ENCODE results near the gene KMT2B. TPM values are rescaled to one million over a fixed set of nuclear protein-coding genes. Genes with fewer than 3 reads are reported as not detected.

KMT2B gene
- total RNA-seq, 2 experiments from 2014 or later: 62.0 to 65.8 TPM

GRCh38 chr19:35784503-35785338 lies 66.9 kb downstream of the KMT2B start:
- no peaks in the 10 kb centered on the region for H3K27me3 Mint-ChIP-seq (ENCODE audit: low read depth)
- intact Hi-C loops (cut with micrococcal nuclease): no loop called here

GRCh38 chr19:35785339-35785627 lies 67.5 kb downstream of the KMT2B start:
- H3K36me3 Mint-ChIP-seq (ENCODE audit: low read depth): peaks cover 6% of the 10 kb centered on the region
- no peak for DNase-seq
- no peaks in the 10 kb centered on the region for H3K27me3 Mint-ChIP-seq (ENCODE audit: low read depth)
- H3K27ac Mint-ChIP-seq: no peak overlapping the region
- CTCF ChIA-PET: no interaction called here
- no peak overlapping the region for H3K4me3 Mint-ChIP-seq
- H3K9me3 Mint-ChIP-seq: no peaks in the 10 kb centered on the region
- no peaks in the 10 kb centered on the region for H3K4me1 Mint-ChIP-seq (ENCODE audit: low read depth)
- intact Hi-C loops (cut with micrococcal nuclease): no loop called here

More at GRCh38 chr19:35784503-35785338, 66.9 kb downstream of the KMT2B start:
- no peaks in the 10 kb centered on the region for H3K9me3 Mint-ChIP-seq
- CTCF ChIA-PET: no interaction called here
- no peak overlapping the region for H3K27ac Mint-ChIP-seq
- peaks cover 6% of the 10 kb centered on the region for H3K36me3 Mint-ChIP-seq (ENCODE audit: low read depth)
- DNase-seq: no peak
- no peak overlapping the region for H3K4me3 Mint-ChIP-seq
- no peaks in the 10 kb centered on the region for H3K4me1 Mint-ChIP-seq (ENCODE audit: low read depth)

- intact Hi-C loops (cut with micrococcal nuclease): no loop called here
- no peak overlapping the region for H3K27ac Mint-ChIP-seq
These were observed 68.7 kb downstream of the KMT2B start for GRCh38 chr19:35786299-35787160.

GRCh38 chr19:35787227-35787799 lies 69.5 kb downstream of the KMT2B start:
- no peak overlapping the region for H3K27ac Mint-ChIP-seq
- H3K9me3 Mint-ChIP-seq: no peaks in the 10 kb centered on the region
- CTCF ChIA-PET: no interaction called here
- no peaks in the 10 kb centered on the region for H3K36me3 Mint-ChIP-seq (ENCODE audit: low read depth)
- no peak overlapping the region for H3K4me3 Mint-ChIP-seq
- intact Hi-C loops (cut with micrococcal nuclease): no loop called here
- no peaks in the 10 kb centered on the region for H3K27me3 Mint-ChIP-seq (ENCODE audit: low read depth)
- no peaks in the 10 kb centered on the region for H3K4me1 Mint-ChIP-seq (ENCODE audit: low read depth)
- no peak for DNase-seq

More at GRCh38 chr19:35786299-35787160, 68.7 kb downstream of the KMT2B start:
- H3K4me1 Mint-ChIP-seq (ENCODE audit: low read depth): no peaks in the 10 kb centered on the region
- H3K9me3 Mint-ChIP-seq: no peaks in the 10 kb centered on the region
- peaks cover under 1% of the 10 kb centered on the region for H3K36me3 Mint-ChIP-seq (ENCODE audit: low read depth)
- no peak overlapping the region for H3K4me3 Mint-ChIP-seq
- CTCF ChIA-PET: no interaction called here
- no peak for DNase-seq
- no peaks in the 10 kb centered on the region for H3K27me3 Mint-ChIP-seq (ENCODE audit: low read depth)

Other genes with a start within 250 kb of the KMT2B start
- not detected for gene KRTDAP, start 227.5 kb upstream of the KMT2B start, total RNA-seq
- gene DMKN, start 204.4 kb upstream of the KMT2B start, total RNA-seq: 1 to 10 TPM in 1 of 2 experiments, under 1 TPM in 1; 0.86 to 1.7 TPM
- gene SBSN, start 189.7 kb upstream of the KMT2B start, total RNA-seq: not detected
- not detected for gene GAPDHS, start 184.5 kb upstream of the KMT2B start, total RNA-seq
- 10 to 100 TPM; 63.1 to 63.4 TPM for gene TMEM147, start 172.4 kb upstream of the KMT2B start, total RNA-seq
- gene ATP4A, start 154.3 kb upstream of the KMT2B start, total RNA-seq: not detected
- not detected for gene PMIS2, start 131.8 kb upstream of the KMT2B start, total RNA-seq
- 10 to 100 TPM; 40.4 to 42.5 TPM for gene HAUS5, start 105.3 kb upstream of the KMT2B start, total RNA-seq
- gene RBM42, start 89.0 kb upstream of the KMT2B start, total RNA-seq: 10 to 100 TPM; 64.2 to 66.2 TPM
- gene ETV2, start 76.3 kb upstream of the KMT2B start, total RNA-seq: under 1 TPM; 0.52 to 0.84 TPM
- gene COX6B1, start 69.7 kb upstream of the KMT2B start, total RNA-seq: 100 to 1,000 TPM; 499 to 512 TPM
- under 1 TPM in 1 of 2 experiments, not detected in 1; 0.21 TPM for gene UPK1A, start 51.5 kb upstream of the KMT2B start, total RNA-seq
- gene ZBTB32, start 13.4 kb upstream of the KMT2B start, total RNA-seq: 100 to 1,000 TPM; 174 to 181 TPM
- gene IGFLR1, start 24.4 kb downstream of the KMT2B start, total RNA-seq: 10 to 100 TPM; 51.0 to 52.8 TPM
- 10 to 100 TPM; 41.8 to 44.2 TPM for gene U2AF1L4, start 27.4 kb downstream of the KMT2B start, total RNA-seq
- gene PSENEN, start 27.6 kb downstream of the KMT2B start, total RNA-seq: 10 to 100 TPM; 32.4 to 37.7 TPM
- gene LIN37, start 30.6 kb downstream of the KMT2B start, total RNA-seq: 1 to 10 TPM; 5.7 to 9.7 TPM
- under 1 TPM; 0.40 to 0.55 TPM for gene HSPB6, start 39.0 kb downstream of the KMT2B start, total RNA-seq
- gene PROSER3, start 40.2 kb downstream of the KMT2B start, total RNA-seq: 10 to 100 TPM; 45.3 to 47.4 TPM
- gene ARHGAP33, start 57.6 kb downstream of the KMT2B start, total RNA-seq: 10 to 100 TPM; 49.5 to 61.6 TPM
- gene PRODH2, start 94.8 kb downstream of the KMT2B start, total RNA-seq: not detected
- gene NPHS1, start 134.5 kb downstream of the KMT2B start, total RNA-seq: under 1 TPM in 1 of 2 experiments, not detected in 1; 0.05 TPM
- 1 to 10 TPM; 1.0 to 1.1 TPM for gene KIRREL2, start 138.9 kb downstream of the KMT2B start, total RNA-seq
- gene APLP1, start 150.6 kb downstream of the KMT2B start, total RNA-seq: 1 to 10 TPM in 1 of 2 experiments, under 1 TPM in 1; 0.79 to 1.2 TPM
- 10 to 100 TPM; 56.2 to 56.4 TPM for gene NFKBID, start 182.5 kb downstream of the KMT2B start, total RNA-seq
- 10 to 100 TPM; 11.7 to 14.5 TPM for gene HCST, start 184.5 kb downstream of the KMT2B start, total RNA-seq
- not detected for gene TYROBP, start 190.3 kb downstream of the KMT2B start, total RNA-seq
- 1 to 10 TPM; 4.0 TPM for gene LRFN3, start 218.4 kb downstream of the KMT2B start, total RNA-seq

All from activated naive CD4-positive, alpha-beta T cell treated with anti-CD3 and anti-CD28 coated beads for 36 hours (primary cell).